Fibroblast of the conjunctiva (primary cell): ENCODE results near the gene NUPR1.
"Not testable (repeated sequence)": the region's sequence is repeated elsewhere in the genome, so short reads cannot be mapped to it uniquely, and the experiment has no call there.

ENCODE experiments used
- DNase-seq: peaks from one replicate; pipeline ENCODE4 v3.0.0-alpha.2; 2010; ENCODE audit warnings: low read depth

Gene NUPR1

DNA sequence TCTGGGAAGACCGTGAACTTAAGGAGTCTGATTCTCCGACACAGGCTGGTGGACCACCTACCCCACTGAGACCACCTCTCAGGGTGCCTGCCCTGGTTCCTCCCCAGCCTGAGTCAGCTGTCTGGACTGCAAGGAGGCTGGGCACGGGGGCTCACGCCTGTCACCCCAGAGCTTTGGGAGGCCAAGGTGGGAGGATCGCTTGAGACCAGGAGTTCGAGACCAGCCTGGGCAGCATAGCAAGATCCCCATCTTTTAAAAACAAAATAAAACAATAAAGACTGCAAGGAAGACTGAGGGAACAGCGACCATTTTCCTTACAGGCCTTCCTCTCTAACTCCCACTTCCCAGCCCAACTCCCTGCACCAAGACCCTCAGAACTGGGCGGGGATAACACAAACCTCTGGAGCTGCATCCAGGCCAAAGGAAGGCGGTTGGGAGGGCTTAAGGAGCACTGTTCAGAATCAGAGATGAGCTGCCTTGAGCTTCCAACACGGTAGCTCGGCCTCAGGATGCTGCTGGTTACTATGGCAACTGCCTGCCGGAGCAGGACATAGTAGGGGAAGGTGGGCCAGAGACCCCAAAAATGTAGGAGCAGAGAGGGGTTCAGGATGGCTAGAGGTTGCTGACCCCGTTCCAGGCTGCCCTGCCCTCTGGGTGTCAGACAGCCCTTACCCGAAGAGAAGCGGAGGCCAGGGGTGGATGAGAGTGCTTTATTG lies 40.0 kb downstream of the NUPR1 start:
- no peak for DNase-seq

DNA sequence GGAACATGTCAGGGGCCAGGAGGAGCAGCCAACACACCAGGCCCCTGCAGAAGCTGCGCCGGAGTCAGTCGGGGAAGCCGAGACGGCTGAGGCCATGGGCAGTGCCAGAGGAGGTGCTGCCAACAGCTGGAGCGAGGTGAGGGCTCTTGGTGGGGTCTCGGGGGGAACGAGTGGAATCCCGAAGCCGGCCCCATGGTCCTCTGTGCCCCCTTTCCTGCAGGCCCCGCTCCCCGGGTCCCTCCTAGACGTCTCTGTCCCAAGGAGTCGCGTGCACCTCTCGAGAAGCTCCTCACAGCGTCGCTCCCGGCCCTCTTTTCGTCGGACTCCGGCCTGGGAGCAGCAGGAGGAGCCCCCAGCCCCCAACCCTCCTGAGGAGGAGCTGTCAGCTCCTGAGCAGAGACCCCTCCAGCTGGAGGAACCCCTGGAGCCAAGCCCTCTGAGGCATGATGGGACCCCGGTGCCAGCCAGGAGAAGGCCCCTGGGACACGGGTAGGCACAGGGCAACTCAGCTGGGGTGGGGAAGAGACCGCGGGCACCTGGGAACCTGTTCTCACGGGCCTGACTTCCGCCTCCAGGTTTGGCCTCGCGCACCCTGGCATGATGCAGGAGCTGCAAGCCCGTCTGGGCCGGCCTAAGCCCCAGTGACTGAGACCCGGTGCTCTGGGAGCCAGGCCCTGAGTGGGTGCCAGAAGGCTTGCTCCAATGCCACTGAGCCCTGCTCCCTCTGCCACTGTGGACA lies 40.7 kb downstream of the NUPR1 start:
- DNase-seq = no peak

DNA sequence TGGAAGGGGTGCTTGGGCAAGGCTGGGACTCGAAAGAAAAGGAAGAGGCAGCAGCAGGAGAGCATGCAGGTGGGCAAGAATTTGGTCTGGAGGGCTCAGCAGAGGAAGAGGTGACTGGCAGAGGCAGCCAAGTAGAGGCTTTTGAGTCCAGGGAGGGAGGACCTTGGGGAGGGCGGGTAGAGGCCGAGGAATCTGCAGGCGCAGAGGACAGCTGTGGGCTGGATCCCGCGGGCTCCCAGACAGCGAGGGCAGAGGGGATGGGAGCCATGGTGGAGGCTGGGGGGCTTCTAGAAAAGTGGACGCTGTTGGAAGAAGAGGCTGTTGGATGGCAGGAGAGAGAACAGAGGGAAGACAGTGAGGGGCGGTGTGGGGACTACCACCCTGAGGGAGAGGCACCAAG lies 41.4 kb downstream of the NUPR1 start:
- no peak for DNase-seq

GRCh38 chr16:28496844-28497243 lies 41.9 kb downstream of the NUPR1 start:
- DNase-seq = no peak

- DNase-seq = no peak
Measured at GRCh38 chr16:28495795-28496749, 42.7 kb downstream of the NUPR1 start.

DNA sequence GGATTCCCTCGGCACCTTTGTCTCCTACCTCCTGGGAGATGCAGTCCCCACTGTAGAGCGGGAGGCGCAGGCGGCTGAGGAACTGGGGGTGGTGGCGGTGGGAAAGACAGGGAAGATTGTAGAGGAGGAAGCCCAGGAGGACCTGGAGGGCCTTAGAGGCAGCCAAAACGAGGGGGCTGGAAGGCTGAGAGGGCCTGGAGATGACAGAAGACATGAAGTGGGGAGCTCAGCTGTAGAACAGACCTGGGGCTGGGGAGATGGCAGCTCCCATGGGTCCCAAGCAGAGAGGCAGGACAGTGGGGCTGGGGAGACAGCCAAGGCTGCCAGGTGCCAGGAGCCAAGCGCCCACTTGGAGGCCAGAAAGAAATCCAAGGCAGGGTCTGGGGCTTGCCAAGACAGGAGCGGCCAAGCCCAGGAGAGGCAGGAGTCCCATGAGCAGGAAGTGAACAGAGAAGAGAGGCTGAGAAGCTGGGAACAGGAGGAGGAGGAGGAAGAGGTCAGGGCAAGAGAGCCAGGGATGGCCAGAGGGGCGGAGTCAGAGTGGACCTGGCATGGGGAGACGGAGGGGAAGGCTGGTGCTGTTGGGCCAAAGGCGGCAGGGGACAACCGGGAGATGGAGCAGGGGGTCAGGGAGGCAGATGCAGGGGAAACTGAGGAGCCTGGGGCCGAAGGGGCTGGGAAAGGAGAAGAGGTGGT lies 43.5 kb downstream of the NUPR1 start:
- no peak for DNase-seq

GRCh38 chr16:28494121-28494851 lies 44.5 kb downstream of the NUPR1 start, which contains the start of gene APOBR:
Gene APOBR (plus strand): TSS chr16:28494643. CDS start chr16:28494682, 39 bp downstream.
- no peak for DNase-seq

DNA sequence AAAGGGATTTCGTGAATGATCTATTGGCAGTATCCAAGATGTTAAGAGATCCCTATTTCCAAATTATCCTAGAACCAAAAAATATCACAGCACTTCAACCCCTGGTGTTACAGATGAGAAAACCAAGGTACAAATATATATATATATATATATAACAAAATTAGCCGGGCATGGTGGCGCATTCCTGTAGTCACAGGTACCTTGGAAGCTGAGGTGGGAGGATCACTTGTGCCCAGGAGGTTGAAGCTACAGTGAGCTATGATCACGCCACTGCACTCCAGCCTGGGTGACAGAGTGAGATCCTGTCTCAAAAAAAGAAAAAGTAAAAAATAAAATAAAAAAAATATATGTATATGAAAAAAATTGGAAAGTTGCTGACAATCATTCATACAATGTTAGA lies 46.3 kb downstream of the NUPR1 start:
- DNase-seq = no peak

GRCh38 chr16:28491970-28492474 lies 46.8 kb downstream of the NUPR1 start, which contains the start of gene CLN3:
Gene CLN3 (minus strand): TSS chr16:28492074. CDS start chr16:28491759, 315 bp downstream.
- peak; percentile 94 for DNase-seq

DNA sequence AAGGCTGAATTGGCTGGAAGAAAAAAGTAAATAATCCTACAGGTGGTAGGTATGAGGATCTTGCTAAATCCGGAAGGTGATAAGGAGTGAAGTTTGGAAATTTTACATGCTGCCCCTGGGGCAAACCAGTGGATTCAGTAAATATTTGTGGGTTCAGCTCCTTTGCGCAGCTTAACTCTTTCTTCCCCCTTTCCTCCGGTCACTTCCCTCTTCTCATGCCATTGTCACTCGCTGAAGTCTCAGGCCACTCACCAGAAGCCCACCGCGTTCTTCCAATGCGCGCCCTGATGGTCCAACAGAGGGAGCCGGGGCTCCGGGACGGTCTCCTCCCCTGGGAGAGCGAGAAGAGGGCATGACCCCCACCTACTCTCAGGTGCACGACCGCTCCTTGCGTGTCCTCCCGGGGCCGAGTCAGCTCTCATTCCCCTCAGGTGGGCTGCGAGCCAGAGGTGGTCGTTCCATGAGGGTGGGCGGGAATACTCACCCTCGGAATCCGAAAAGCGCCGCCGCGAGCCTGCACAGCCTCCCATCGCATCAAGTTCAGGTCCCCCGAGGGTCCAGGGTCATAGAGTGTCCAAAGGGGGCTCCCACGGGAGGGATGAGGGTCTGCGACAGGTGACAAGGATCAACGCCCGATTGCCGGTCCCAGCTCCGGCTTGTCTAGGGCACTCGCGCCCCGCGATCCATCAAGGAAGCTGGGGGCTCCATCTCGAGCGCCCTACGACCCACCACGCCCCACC lies 47.4 kb downstream of the NUPR1 start:
- no peak for DNase-seq

- no peak for DNase-seq
Measured at GRCh38 chr16:28486266-28486665, 52.5 kb downstream of the NUPR1 start.

DNA sequence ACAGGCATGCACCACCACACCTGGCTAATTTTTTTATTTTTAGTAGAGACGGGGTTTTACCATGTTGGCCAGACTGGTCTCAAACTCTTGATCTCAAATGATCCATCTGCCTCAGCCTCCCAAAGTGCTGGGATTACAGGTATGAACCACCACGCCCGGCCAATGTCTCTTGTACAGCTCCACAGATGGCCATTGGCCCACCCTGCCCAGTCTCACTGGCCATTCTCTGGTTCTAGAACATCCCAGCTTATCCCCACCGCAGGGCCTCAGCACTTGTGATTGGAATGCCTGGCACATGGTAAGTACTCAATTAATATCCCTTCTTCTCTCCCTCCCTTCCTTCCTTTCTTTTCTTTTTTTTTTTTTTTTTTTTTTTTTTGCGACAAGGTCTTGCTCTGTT lies 55.4 kb downstream of the NUPR1 start:
- not testable (repeated sequence) for DNase-seq
